ENCODE data around the gene OGG1. TPM values are rescaled to one million over a fixed set of nuclear protein-coding genes. Genes with fewer than 3 reads are reported as not detected.

OGG1 gene
- total RNA-seq = 9.2 and 16.7 TPM in 2 replicates

DNA sequence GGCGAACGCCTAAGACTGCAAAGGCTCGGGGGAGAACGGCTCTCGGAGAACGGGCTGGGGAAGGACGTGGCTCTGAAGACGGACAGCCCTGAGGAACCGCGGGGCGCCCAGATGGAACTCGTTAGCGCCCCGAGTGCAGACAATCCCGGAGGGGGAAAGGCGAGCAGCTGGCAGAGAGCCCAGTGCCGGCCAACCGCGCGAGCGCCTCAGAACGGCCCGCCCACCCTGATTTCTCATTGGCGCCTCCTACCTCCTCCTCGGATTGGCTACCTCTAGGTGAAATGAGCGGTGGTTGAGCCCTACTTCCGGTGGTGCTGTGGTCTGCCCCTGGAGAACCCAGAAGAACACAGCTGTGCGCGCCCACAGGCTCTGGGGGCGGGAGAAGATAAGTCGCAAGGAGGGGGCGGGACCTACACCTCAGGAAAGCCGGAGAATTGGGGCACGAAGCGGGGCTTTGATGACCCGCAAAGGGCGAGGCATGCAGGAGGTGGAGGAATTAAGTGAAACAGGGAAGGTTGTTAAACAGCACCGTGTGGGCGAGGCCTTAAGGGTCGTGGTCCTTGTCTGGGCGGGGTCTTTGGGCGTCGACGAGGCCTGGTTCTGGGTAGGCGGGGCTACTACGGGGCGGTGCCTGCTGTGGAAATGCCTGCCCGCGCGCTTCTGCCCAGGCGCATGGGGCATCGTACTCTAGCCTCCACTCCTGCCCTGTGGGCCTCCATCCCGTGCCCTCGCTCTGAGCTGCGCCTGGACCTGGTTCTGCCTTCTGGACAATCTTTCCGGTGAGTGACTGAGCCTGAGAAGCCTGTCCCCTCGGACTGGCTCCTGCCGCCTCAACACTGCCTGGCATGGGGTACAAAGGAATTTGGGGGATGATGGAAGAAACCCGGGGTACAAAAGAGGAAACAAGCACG is at the start of gene OGG1:
Gene OGG1, plus strand, starts transcription at position 308 of the 911 bp plus-strand sequence. Its CDS starts 335 bp downstream, at position 643.

DNA sequence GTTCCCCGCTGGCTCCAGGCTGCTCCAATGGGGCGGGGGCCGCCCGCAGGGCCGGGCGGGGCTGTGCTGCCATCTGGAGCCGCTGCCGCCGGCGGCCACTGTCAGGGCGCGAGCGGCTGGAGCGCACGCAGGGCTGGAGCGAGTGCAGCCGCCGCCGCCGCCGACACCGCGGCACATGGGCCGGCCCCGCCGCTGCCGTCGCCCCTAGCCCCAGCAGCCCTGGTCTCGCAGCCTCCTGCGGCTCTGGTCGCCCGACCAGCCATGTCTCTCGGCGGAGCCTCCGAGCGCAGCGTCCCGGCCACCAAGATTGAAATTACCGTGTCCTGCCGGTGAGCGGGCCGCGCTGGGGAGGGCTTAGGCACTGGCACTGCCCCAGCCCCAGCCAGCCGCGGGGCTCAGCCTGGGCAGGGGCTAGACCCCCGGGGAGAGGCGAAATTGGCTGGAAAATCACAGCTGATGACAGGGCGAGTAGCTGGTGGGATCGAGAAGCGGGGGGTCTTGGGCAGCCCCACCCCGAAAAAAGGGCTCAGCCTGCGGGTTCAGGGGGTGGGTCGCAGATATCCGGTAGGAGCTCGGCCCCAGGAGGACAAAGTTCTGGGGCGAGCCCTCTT is 45.9 kb upstream of the OGG1 start, which contains the start of gene CPNE9:
Gene CPNE9, plus strand, starts transcription at position 98 of the 611 bp plus-strand sequence. Its CDS starts 164 bp downstream, at position 262.

DNA sequence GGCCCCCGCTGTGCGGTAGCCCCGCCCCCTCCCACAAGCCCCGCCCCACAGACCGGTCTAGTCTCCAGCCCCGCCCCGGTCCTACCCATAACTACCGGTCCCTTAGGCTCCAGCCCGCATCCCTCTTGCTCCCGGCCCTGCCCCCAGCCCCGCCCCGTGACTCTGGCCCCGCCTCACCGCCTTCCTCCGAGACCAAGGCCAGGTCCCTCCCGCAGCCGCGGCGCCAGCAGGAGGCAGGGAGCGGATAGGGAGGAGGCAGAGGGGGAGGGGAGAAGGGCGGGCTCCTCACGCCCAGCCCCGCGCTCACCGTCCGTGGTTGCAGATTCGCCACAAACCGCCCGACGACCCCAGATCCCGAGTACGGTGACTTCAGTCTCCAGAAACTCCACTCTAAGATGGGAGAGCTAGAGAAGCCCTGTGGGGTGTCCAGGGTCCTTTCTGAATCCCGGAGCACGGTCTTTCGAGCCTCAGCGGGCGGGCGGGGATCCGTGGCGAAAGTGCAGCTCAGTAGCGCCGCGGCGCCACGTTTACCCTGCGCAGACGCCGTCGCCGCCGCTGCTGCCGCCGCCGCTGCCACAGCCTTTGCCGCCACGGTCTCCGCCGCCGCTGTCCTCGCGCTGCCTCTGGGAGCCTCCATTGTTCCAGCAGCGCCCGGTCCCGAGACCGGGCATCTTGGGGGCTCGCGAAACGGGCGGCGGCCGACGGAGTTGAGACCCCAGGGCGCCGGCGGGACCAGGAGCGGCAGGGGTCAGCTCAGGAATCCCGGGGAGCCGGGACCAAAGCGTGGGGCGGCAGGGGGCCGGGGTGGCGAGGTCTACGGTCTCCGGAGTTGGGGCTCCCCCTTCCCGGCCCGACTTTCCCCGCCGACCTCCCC is 18.3 kb upstream of the OGG1 start, which contains the start of gene BRPF1:
Gene BRPF1, plus strand, starts transcription at position 530 of the 874 bp plus-strand sequence. CDS start 2,406 bp downstream, outside the sequence.

DNA sequence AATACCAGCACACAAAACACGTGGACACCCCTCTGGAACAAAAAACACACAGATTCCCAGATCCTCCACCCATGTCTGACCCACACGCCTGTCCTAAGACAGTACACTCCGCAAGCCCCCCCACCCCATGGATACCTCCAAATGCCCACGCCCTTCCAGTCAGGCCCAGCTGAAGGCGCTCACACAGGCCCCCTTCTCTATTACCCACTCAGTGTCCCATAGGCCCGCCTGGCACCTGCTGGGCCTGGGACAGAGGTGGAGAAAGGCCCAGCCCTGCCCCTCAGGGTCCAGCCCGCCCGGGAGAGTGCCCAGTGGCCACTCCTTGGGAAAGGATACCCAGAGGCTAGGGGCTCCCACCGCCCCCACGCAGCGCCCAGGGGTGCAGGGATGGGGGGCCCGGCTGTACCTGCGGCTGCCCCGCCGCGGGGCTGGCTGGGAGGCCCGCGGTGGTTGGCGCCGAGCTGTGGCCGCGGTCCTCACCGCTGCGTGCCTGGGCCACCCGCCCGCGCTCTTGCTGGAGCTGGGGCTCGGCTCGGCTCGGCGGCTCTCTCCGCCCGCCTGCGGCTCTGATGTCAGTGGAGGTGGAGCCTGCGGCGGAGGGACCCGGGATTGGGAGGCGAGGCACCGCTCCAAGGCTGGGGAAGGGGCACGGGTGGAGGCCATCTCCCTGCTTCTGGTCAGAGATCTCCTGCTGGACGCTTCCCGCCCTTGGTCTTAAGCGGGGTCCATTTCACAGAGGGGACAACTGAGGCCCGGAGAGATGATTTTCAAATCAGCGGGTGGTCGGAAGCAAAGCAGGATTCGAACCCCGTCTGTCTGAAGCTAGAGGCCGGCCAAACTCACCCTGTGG is 19.9 kb downstream of the OGG1 start, which contains the start of gene CAMK1:
Gene CAMK1, minus strand, starts transcription at position 522 of the 850 bp plus-strand sequence. CDS start 2,198 bp downstream, outside the sequence.

DNA sequence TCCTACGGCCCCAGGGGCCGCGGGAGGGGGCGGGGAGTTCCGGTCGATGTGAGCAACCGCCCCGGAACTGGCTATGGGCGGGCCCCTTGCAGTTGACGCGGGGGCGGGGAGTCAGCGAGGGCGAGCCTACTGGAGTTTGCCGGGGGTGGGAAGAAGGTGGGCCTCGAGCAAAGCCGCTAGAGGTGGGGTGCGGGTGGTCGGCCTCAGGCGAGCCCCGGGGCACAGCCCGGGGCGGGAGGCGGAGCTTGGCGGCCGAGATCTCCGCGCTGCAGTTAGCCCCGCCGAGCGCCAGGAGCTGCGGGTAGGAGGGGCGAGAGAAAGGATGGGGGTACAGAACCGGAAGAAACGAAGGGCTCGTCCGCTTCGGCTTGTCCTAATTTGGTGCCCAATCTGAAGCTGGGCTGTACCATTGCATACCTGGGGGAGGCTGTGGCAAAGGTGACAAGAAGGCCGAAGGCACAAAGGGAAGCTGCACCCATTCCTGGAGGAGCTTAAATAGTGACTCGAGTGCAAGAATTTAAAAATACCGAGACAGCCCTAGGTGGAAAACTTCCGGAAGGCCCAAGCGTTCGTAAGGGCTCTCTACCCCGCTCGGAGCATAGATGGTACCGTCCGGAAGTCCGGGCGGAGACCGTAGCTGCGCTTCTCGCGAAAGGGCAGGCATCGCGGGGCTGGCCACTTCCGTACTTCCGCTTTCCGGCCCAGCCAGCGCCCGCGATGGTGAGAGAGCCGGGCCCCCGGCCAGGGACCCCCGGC is 42.8 kb downstream of the OGG1 start, which contains the start of the genes ARPC4 and TADA3:
Gene ARPC4, plus strand, starts transcription at position 678 of the 756 bp plus-strand sequence. Its CDS starts 40 bp downstream, at position 718.
Gene TADA3, minus strand, starts transcription at position 69 of the 756 bp plus-strand sequence. CDS start 1,007 bp downstream, outside the sequence.

Other genes with a start within 250 kb of the OGG1 start
- gene LHFPL4, start 196.1 kb upstream of the OGG1 start, total RNA-seq = not detected in 2 replicates
- 23.8 and 26.5 TPM in 2 replicates for gene MTMR14, start 100.4 kb upstream of the OGG1 start, total RNA-seq
- gene CPNE9, start 46.1 kb upstream of the OGG1 start, total RNA-seq = not detected in 2 replicates
- gene BRPF1, start 18.2 kb upstream of the OGG1 start, total RNA-seq = 9.6 and 17.3 TPM in 2 replicates
- gene CAMK1, start 20.0 kb downstream of the OGG1 start, total RNA-seq = 25.1 and 30.7 TPM in 2 replicates
- 72.1 and 81.6 TPM in 2 replicates for gene TADA3, start 42.5 kb downstream of the OGG1 start, total RNA-seq
- 222 and 227 TPM in 2 replicates for gene ARPC4, start 43.1 kb downstream of the OGG1 start, total RNA-seq
- 11.8 and 28.5 TPM in 2 replicates for gene TTLL3, start 60.3 kb downstream of the OGG1 start, total RNA-seq
- 35.7 and 36.8 TPM in 2 replicates for gene RPUSD3, start 94.1 kb downstream of the OGG1 start, total RNA-seq
- gene CIDEC, start 130.3 kb downstream of the OGG1 start, total RNA-seq = 0.18 TPM in 1 of 2 replicates, not detected in the other
- 55.6 and 71.6 TPM in 2 replicates for gene JAGN1, start 140.7 kb downstream of the OGG1 start, total RNA-seq
- 0.54 TPM in 1 of 2 replicates, not detected in the other for gene IL17RE, start 152.9 kb downstream of the OGG1 start, total RNA-seq
- 35.4 and 50.9 TPM in 2 replicates for gene IL17RC, start 167.1 kb downstream of the OGG1 start, total RNA-seq
- gene CRELD1, start 183.9 kb downstream of the OGG1 start, total RNA-seq = 23.0 and 26.7 TPM in 2 replicates
- 2.8 and 3.8 TPM in 2 replicates for gene PRRT3, start 202.5 kb downstream of the OGG1 start, total RNA-seq
- 68.5 and 87.6 TPM in 2 replicates for gene EMC3, start 236.9 kb downstream of the OGG1 start, total RNA-seq